ENCODE data around the gene OPA3. TPM values are rescaled to one million over a fixed set of nuclear protein-coding genes. Genes with fewer than 3 reads are reported as not detected.

The OPA3 gene
- total RNA-seq, 1 experiment from 2014 or later = 15.2 TPM

- Histone ChIP-seq H3K27me3 (replicated peaks; ENCODE audit: insufficient read depth, low read depth, low read length, poor library complexity) (no peaks in the 10 kb centered on the region), H3K4me3 (ENCODE audit: low read depth, low read length, poor library complexity, severe bottlenecking) (no peak overlapping the region), H3K9me3 (ENCODE audit: low read depth, low read length, poor library complexity, severe bottlenecking) (no peaks in the 10 kb centered on the region), H3K4me1 (ENCODE audit: insufficient read depth, low read length, poor library complexity, severe bottlenecking) (no peaks in the 10 kb centered on the region), H3K27ac (ENCODE audit: low read depth, low read length, poor library complexity, severe bottlenecking) (no peak overlapping the region), H3K36me3 (ENCODE audit: insufficient read depth, low read length, poor library complexity, severe bottlenecking) (no peaks in the 10 kb centered on the region)
- ChIA-PET CTCF (interaction anchor here (1.9 kb wide), 1 partner anchor 10 kb away, joined by 5 read pairs; no protein-coding TSS in a partner anchor), POLR2A (ENCODE audit: low non-redundant PET) (no interaction called here)
- intact Hi-C loops (cut with micrococcal nuclease; ENCODE audit: unreplicated experiment) = no loop called here
- TF ChIP-seq CTCF (conservative IDR thresholded peaks at IDR 0.05; ENCODE audit: low read depth, low read length) = no peak
- no peak for TF ChIP-seq EZH2 (IDR thresholded peaks at IDR 0.05; ENCODE audit: borderline replicate concordance, low read depth, low read length, poor library complexity, severe bottlenecking)
- no TSS peak for BruUV-seq (replicated peaks)
- DNase-seq (ENCODE audit: low spot score) = peak; percentile 47
These were observed 36.5 kb downstream of the OPA3 start for GRCh38 chr19:45547965-45548609.

GRCh38 chr19:45547211-45547770 lies 37.3 kb downstream of the OPA3 start:
- ChIA-PET POLR2A (ENCODE audit: low non-redundant PET) (no interaction called here), CTCF (no interaction called here)
- H3K27me3 ChIP-seq (replicated peaks; ENCODE audit: insufficient read depth, low read depth, low read length, poor library complexity) = no peaks in the 10 kb centered on the region
- no peak overlapping the region for H3K27ac ChIP-seq (ENCODE audit: low read depth, low read length, poor library complexity, severe bottlenecking)
- DNase-seq (ENCODE audit: low spot score) = no peak
- intact Hi-C loops (cut with micrococcal nuclease; ENCODE audit: unreplicated experiment) = no loop called here
- H3K4me3 ChIP-seq (ENCODE audit: low read depth, low read length, poor library complexity, severe bottlenecking) = no peak overlapping the region
- TF ChIP-seq EZH2 (IDR thresholded peaks at IDR 0.05; ENCODE audit: borderline replicate concordance, low read depth, low read length, poor library complexity, severe bottlenecking) = no peak
- no peak for TF ChIP-seq CTCF (conservative IDR thresholded peaks at IDR 0.05; ENCODE audit: low read depth, low read length)
- H3K9me3 ChIP-seq (ENCODE audit: low read depth, low read length, poor library complexity, severe bottlenecking) = no peaks in the 10 kb centered on the region
- no peaks in the 10 kb centered on the region for H3K4me1 ChIP-seq (ENCODE audit: insufficient read depth, low read length, poor library complexity, severe bottlenecking)
- no peaks in the 10 kb centered on the region for H3K36me3 ChIP-seq (ENCODE audit: insufficient read depth, low read length, poor library complexity, severe bottlenecking)
- no TSS peak for BruUV-seq (replicated peaks)

GRCh38 chr19:45542234-45542668 lies 42.4 kb downstream of the OPA3 start:
- TF ChIP-seq CTCF (conservative IDR thresholded peaks at IDR 0.05; ENCODE audit: low read depth, low read length) = no peak
- no peak for TF ChIP-seq EZH2 (IDR thresholded peaks at IDR 0.05; ENCODE audit: borderline replicate concordance, low read depth, low read length, poor library complexity, severe bottlenecking)
- no peak overlapping the region for H3K27ac ChIP-seq (ENCODE audit: low read depth, low read length, poor library complexity, severe bottlenecking)
- CTCF ChIA-PET = interaction anchor here (0.7 kb wide), 1 partner anchor 63 kb away, joined by 9 read pairs; no protein-coding TSS in a partner anchor
- H3K4me3 ChIP-seq (ENCODE audit: low read depth, low read length, poor library complexity, severe bottlenecking) = no peak overlapping the region
- intact Hi-C loops (cut with micrococcal nuclease; ENCODE audit: unreplicated experiment) = no loop called here
- no peaks in the 10 kb centered on the region for H3K9me3 ChIP-seq (ENCODE audit: low read depth, low read length, poor library complexity, severe bottlenecking)
- POLR2A ChIA-PET (ENCODE audit: low non-redundant PET) = no interaction called here
- no peaks in the 10 kb centered on the region for H3K4me1 ChIP-seq (ENCODE audit: insufficient read depth, low read length, poor library complexity, severe bottlenecking)
- no peak for DNase-seq (ENCODE audit: low spot score)
- no peaks in the 10 kb centered on the region for H3K36me3 ChIP-seq (ENCODE audit: insufficient read depth, low read length, poor library complexity, severe bottlenecking)
- no TSS peak for BruUV-seq (replicated peaks)
- H3K27me3 ChIP-seq (replicated peaks; ENCODE audit: insufficient read depth, low read depth, low read length, poor library complexity) = no peaks in the 10 kb centered on the region
